ENCODE results near the gene TNP1. TPM values are rescaled to one million over a fixed set of nuclear protein-coding genes. Genes with fewer than 3 reads are reported as not detected.
A peak's percentile ranks its signal among the peaks of the same experiment; 100 is the strongest.

The TNP1 gene
- total and polyA plus RNA-seq, 2 experiments from 2014 or later = not detected

- TF ChIP-seq REST (IDR thresholded peaks at IDR 0.05; ENCODE audit: unreplicated experiment) (no peak), POLR2AphosphoS5 (IDR thresholded peaks at IDR 0.05; ENCODE audit: low read depth) (no peak)
Measured at GRCh38 chr2:216887138-216887537, 27.3 kb upstream of the TNP1 start (continued).

GRCh38 chr2:216885117-216885553, 25.3 kb upstream of the TNP1 start:
- ATAC-seq (peak; percentile 40; the same call in 2 of the 3 replicates), DNase-seq (ENCODE audit: low spot score) (no peak)
- H3K4me2 ChIP-seq = no peak overlapping the region
- H3K36me3 ChIP-seq (ENCODE audit: insufficient read depth) = no peaks in the 10 kb centered on the region
- peaks cover 11% of the 10 kb centered on the region; the same call in 1 of the 2 replicates for H3K9me2 ChIP-seq (ENCODE audit: insufficient read depth)
- TF ChIP-seq REST (IDR thresholded peaks at IDR 0.05; ENCODE audit: unreplicated experiment) = no peak
- TF ChIP-seq JUNB (IDR thresholded peaks at IDR 0.05; ENCODE audit: unreplicated experiment) = no peak
- no peak for TF ChIP-seq NANOG (IDR thresholded peaks at IDR 0.05; ENCODE audit: borderline replicate concordance)
- TF ChIP-seq ZNF331 (CRISPR knock-in tag; IDR thresholded peaks at IDR 0.05; ENCODE audit: low read depth) = no peak
- no peak for TF ChIP-seq ZNF114 (CRISPR knock-in tag; IDR thresholded peaks at IDR 0.05)
- no peak for TF ChIP-seq EZH2phosphoT487 (IDR thresholded peaks at IDR 0.05; ENCODE audit: unreplicated experiment)
- no peak for TF ChIP-seq ETS1 (IDR thresholded peaks at IDR 0.05)
- no peak for TF ChIP-seq EZH2 (IDR thresholded peaks at IDR 0.05; ENCODE audit: low read depth, unreplicated experiment)
- peaks cover 9% of the 10 kb centered on the region; the same call in 2 of the 3 replicates for H3K9me3 Mint-ChIP-seq
- H3K4me3 Mint-ChIP-seq = no peak overlapping the region
- no peaks in the 10 kb centered on the region for H3F3A ChIP-seq (replicated peaks; ENCODE audit: low read depth)
- H2AFZ ChIP-seq = no peak overlapping the region
- no peaks in the 10 kb centered on the region; the same call in 1 of the 3 replicates for H3K36me3 Mint-ChIP-seq (ENCODE audit: low read depth)
- no peaks in the 10 kb centered on the region for H3K79me2 ChIP-seq (replicated peaks; ENCODE audit: insufficient read depth)
- H3K27ac ChIP-seq (ENCODE audit: low read depth) = no peak overlapping the region
- peaks cover 13% of the 10 kb centered on the region for H3K4me1 Mint-ChIP-seq
- no peak overlapping the region for H3K4me3 ChIP-seq
- H3K27me3 ChIP-seq (ENCODE audit: insufficient read depth) = no peaks in the 10 kb centered on the region
- H3K4me1 ChIP-seq (ENCODE audit: insufficient read depth) = no peaks in the 10 kb centered on the region
- H3K27me3 Mint-ChIP-seq (ENCODE audit: insufficient read depth, low read depth, poor library complexity) = peaks cover 5% of the 10 kb centered on the region
- H3K27ac Mint-ChIP-seq = no peak overlapping the region
- no peaks in the 10 kb centered on the region for H4K20me1 ChIP-seq (replicated peaks; ENCODE audit: insufficient read depth)
